RPMI7951 (cell line): ENCODE measurements around the gene SDC4. TPM values are rescaled to one million over a fixed set of nuclear protein-coding genes. Genes with fewer than 3 reads are reported as not detected.

Experiments
- DNase-seq: peaks from one replicate; pipeline ENCODE4 v3.0.0-alpha.2; 2012; ENCODE audit warnings: low read depth
- total RNA-seq: library from RNA; depleted of rRNA; stranded (reverse); fragments of >200 nt; shearing (Covaris generic); gene quantifications from 2 replicates; pipeline ENCODE4 v1.2.3, GENCODE V29; 2014; rRNA removed

SDC4 gene
- total RNA-seq, 1 experiment from 2014 or later: 88.2 TPM

GRCh38 chr20:45297786-45298497 lies 50.3 kb downstream of the SDC4 start:
- DNase-seq: no peak

DNA sequence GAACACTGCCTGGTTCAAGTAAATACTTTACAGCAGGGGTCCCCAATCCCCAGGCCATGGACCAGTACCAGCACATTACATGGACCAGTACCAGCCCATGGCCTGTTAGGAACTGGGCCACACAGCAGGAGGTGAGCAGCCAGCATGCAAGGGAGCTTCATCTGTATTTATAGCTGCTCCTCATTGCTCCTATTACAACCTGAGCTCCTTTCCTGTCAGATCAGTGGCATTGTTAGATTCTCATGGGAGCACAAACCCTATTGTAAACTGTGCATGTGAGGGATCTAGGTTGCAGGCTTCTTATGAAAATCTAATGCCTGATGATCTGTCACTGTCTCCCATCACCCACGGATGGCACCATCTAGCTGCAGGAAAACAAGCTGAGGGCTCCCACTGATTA lies 53.6 kb downstream of the SDC4 start:
- no peak for DNase-seq

DNA sequence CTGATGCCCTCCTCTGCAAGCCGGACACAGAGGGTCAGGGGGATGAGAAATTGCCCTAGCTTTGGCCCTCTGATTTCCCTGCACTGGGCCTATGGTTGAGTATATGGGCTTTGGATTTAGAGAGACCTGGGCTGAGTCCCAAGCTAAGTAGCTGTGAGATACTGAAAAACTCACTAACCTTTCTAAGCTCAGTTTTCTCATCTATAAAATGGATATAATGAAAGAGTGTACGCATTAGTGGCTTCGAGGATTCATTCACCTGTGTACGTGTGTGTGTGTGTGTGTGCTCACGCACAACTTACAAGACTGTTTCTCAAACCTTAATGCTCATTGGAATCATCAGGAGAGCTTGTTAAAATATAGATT lies 54.2 kb downstream of the SDC4 start:
- no peak for DNase-seq

GRCh38 chr20:45293041-45294002 lies 54.9 kb downstream of the SDC4 start:
- peak; percentile 73 for DNase-seq

DNA sequence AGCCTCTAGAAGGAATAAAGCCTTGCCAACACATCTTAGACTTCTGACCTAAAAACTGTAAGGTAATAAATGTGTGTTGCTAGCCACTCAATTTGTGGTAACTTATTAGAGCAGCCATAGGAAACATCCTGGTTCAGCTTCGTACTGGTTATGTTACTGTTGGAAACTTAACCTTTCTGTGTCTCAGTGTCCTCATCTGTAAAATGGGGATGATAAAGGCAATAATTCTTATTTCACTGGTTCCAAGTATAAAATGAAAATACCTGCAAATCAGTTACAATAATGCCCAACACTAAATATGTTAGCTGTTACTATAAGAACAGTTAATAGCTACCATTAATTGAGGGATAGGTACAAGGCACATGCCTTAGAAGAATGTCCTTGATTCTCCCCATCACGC lies 55.9 kb downstream of the SDC4 start:
- no peak for DNase-seq

GRCh38 chr20:45291526-45291925 lies 56.7 kb downstream of the SDC4 start:
- no peak for DNase-seq

DNA sequence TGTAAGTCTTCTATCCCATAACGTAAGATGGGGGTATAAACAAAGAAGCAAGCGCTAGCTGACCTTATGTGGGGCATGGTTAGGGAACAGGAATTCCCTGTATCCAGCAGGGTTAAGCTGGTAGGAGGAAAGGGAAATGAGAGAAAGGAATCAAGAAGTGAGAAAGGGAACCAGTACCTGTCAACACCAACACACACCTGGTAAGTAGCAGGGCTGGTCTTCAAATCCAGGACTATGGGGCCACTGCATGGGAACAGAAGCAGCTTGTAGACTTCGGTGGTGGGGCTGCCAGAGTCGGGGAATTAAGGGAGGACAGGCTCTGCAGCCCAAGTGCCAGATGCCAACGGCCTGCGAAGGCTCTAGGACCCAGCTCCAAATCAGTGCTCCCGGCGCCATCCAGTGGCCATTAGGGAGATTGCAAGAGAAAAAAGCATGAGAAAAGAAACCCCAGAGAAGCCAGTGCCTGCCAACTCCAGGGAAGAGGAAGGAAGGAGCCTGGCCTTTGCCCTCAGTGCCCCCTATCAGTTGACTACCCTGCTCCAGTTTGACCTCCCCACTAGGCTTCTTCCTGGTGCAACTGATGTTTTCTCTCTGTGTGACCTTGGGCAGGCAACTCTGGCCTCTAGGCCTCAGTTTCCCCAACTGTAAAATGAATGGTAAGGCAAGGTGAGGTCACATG lies 57.4 kb downstream of the SDC4 start:
- DNase-seq: peak; percentile 77

- no peak for DNase-seq
These were observed 58.1 kb downstream of the SDC4 start for GRCh38 chr20:45289942-45290676.

DNA sequence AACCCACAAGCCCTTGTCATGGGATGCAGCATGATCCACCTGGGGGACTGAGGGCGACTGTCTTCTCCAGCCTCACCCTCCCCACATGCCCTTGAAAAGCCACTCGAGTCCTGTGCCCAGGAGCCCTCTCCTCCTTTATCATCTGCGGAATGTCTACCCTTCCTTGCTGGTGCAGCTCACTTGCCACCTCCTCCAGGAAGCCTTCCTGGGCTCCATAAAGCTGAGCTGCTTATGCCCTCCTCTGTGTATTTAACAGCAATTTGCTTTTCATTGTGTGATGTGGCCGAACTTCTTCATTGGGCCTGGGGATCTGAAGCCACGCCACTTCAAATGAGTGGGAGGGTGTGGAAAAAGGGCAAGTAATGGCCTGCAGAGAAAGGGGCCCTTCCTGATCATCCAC lies 59.4 kb downstream of the SDC4 start:
- no peak for DNase-seq

DNA sequence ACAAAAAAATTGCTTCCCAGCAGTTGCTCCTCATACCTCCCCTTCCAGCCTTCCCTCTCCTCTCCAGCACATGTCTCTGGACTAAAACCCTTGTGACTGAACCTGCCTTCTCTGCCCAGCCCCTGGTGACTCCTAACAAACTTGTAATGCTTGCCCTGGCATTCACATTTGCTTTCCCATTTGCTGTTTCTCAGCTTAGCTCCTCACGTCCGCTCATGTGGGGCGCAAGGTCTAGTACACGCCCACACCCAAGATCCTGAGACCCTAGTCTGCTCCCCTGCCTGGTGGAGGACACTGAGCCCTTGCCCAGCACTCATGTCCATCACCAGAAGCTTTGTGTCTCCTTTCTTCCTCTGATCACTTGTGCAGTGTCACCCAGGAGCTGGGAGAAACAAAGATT lies 59.8 kb downstream of the SDC4 start:
- DNase-seq: no peak

DNA sequence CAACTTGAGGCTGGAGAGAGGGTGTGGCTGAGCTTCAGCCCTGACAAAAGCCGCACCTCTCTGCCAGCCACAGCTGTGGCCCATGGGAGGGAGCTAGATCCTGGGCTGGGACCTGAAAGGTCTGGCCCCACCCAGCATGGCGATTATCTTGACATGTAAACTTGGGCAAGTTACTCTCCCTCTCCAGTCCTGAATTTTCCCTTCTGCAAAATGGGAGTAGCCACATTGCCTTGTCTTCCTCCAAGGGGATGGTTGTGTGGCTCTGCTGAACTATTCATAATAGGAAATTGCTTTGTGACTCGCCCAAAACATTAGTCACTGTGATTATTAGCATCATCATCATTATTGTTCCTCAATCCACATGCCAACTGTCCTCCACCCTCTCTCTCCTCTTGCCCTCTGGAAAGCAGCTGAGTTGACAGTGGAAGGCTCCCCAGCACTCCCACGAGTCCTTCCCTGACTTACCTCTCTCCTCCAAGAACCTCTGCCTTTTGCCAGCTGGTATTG lies 64.6 kb downstream of the SDC4 start:
- DNase-seq: no peak

- DNase-seq: no peak
These were observed 65.3 kb downstream of the SDC4 start for GRCh38 chr20:45282700-45283550.

GRCh38 chr20:45279992-45280391 lies 68.2 kb downstream of the SDC4 start:
- no peak for DNase-seq

DNA sequence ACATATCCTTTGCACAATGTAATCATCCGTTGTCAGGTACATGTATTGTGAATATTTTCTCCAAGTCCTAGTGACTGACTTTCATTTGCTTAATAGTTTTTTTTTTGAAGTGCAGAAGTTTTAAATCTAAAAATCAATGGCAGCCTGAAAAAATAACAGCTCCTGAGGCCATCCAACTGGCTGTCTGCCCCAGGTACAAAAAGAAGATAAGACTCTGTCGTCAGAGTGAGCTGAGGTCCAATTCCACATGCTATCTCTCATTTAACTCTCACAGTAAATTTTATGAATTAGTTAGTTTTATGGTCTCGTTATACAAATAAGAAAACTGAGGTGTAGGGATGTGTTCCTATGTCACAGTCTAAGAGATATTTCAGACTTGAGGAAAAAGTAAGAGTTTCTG lies 72.9 kb downstream of the SDC4 start:
- no peak for DNase-seq

Other genes with a start within 250 kb of the SDC4 start
- gene KCNS1, start 247.3 kb downstream of the SDC4 start, total RNA-seq: 0.12 and 0.39 TPM in 2 replicates
- not detected in 2 replicates for gene WFDC5, start 233.2 kb downstream of the SDC4 start, total RNA-seq
- not detected in 2 replicates for gene WFDC12, start 224.0 kb downstream of the SDC4 start, total RNA-seq
- gene PI3, start 173.5 kb downstream of the SDC4 start, total RNA-seq: not detected in 2 replicates
- gene SEMG1, start 141.4 kb downstream of the SDC4 start, total RNA-seq: not detected in 2 replicates
- gene SEMG2, start 127.1 kb downstream of the SDC4 start, total RNA-seq: not detected in 2 replicates
- not detected in 2 replicates for gene SLPI, start 93.9 kb downstream of the SDC4 start, total RNA-seq
- not detected in 2 replicates for gene RBPJL, start 41.6 kb downstream of the SDC4 start, total RNA-seq
- 0.10 TPM in 1 of 2 replicates, not detected in the other for gene MATN4, start 40.1 kb downstream of the SDC4 start, total RNA-seq
- 29.2 and 33.7 TPM in 2 replicates for gene SYS1, start 14.7 kb upstream of the SDC4 start, total RNA-seq
- gene TP53TG5, start 29.9 kb upstream of the SDC4 start, total RNA-seq: not detected in 2 replicates
- 10.1 and 12.5 TPM in 2 replicates for gene DBNDD2, start 59.9 kb upstream of the SDC4 start, total RNA-seq
- 196 and 220 TPM in 2 replicates for gene PIGT, start 67.7 kb upstream of the SDC4 start, total RNA-seq
- 0.78 TPM in 1 of 2 replicates, not detected in the other for gene WFDC2, start 121.3 kb upstream of the SDC4 start, total RNA-seq
- not detected in 2 replicates for gene SPINT3, start 167.2 kb upstream of the SDC4 start, total RNA-seq
- gene WFDC6, start 191.1 kb upstream of the SDC4 start, total RNA-seq: not detected in 2 replicates
- not detected in 2 replicates for gene EPPIN, start 199.0 kb upstream of the SDC4 start, total RNA-seq
- not detected in 2 replicates for gene WFDC8, start 230.9 kb upstream of the SDC4 start, total RNA-seq